HG03159 (cell line): Measurements from ENCODE around the gene SGSM2.

Experiments
- ATAC-seq: cut with Tn5 transposase; IDR thresholded peaks from one replicate; pipeline ENCODE4 v1.9.1; 2021; ENCODE audit warnings: mild to moderate bottlenecking, moderate library complexity; ENCODE audit not compliant: unreplicated experiment

SGSM2 gene

DNA sequence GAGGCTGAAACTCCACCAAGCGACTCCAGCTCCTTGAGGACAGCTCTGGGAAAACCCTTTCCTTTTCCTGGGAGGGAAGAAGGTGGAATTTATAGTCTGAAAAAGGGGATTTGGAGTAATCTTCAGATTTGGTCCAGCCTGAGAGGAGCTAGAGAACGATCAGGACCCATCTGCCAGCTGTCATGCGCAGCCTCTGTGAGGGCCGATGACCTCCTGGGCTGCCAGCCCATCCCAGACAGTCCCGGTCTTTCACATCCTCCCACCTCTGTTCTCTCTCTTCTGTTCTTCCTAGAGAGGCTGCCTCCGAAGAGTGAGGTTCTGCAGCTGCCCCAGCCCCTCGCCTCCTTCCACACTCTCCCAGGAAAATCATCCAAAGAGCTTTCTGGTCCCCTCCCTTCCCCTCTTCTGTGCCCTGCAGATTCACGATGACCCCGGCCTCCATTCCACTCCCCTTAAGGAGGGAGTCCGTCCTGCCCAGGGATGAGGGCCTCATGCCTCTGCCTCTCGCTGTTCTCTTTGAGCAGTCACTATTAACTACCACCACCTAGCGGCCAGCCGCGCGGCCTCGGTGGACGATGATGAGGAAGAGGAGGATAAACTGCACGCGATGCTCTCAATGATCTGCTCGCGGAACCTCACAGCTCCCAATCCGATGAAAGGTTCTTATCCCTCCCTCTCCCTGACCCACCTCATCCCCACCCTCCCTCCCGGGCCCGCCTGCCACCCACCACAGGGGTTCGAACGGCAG lies 29.6 kb downstream of the SGSM2 start:
- no peak for ATAC-seq

DNA sequence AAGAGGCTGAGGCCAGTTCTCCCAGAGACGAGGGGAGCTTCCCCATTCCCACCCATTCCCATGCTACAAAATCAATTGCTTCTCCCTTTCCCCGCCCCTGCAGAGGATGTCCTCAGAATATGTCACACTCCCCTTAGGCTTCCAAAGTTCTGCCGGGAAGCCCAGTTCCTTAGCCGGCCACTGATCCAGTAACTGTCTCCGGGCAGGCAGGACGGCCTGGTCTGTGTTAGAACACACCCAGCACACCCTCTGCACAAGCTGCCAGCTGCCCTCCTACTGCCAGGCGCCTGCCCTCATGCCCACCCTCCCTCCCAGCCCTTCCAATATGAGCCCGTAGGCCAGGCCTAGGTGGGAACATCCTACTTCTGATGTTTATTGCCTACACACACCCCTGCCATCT lies 31.1 kb downstream of the SGSM2 start:
- ATAC-seq, result no peak

DNA sequence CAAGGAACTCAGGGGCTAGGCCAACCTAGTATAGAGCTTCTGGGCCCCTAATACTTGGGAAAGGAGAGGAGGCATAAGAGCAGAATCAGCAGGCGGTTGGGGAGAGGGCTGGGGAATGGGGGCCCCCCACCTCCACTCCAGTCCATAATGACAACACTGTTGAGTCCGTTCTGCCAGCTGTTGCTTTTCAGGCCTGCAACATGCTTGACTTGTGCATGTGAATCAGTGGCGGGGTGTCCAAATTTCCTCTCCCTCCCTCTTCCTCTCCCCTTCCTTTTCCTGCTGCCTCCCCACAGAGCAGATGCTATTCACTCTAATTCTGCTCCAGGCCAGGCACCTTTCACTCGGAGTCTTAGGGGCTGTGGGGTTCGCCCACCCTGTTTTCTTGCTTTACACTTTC lies 31.7 kb downstream of the SGSM2 start:
- ATAC-seq, result no peak

DNA sequence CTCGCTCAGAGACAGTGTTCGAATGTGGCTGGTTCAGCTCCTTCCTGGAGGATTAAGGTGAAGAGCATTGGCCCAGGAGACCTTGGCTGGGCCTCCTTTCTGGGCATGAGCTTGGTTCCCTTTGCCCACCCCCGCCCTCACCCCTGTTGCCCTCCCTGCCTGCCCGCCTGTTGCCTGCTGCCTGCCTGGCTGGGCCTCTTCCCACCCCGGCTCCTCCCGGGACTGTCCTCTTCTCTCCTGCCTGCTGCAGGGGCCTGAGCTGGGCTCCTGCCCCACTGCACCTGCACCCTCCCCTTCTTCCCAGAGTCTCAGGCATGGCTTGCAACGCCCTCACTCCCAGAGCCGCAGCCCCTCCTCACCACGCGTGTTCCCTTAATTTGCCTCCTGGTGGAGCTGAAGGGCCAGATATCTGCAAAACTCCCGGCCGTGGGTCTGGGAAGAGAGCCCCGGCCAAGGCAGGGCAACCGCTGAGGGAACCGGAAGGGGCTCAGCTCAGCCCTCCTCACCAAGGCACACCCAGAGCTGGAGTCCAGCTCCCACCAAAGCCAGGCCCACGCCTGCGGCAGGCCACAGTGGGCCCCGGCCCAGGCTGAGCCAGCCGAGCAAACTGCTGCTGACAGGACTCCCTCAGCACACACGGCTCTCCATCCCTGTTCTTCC lies 32.4 kb downstream of the SGSM2 start:
- no peak for ATAC-seq

DNA sequence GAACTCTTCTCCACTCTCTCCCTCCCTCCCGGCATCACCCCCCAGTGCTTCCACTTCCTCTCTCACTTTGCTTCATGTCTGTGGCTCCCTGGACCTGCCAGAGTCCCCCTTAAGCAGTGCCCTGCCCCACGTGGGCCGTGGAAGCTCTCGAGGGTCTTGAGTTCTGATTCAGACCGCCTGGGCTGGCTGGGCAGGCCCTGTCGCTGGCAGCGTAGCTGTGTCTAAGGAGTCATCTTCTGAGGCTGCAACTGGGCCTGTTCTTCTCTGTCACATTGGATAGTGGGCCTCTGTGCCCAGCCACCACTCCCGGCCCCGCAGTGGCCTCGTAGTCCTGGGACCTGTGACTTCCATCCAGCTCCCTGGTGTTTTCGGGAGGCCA lies 32.9 kb downstream of the SGSM2 start:
- ATAC-seq, result no peak

DNA sequence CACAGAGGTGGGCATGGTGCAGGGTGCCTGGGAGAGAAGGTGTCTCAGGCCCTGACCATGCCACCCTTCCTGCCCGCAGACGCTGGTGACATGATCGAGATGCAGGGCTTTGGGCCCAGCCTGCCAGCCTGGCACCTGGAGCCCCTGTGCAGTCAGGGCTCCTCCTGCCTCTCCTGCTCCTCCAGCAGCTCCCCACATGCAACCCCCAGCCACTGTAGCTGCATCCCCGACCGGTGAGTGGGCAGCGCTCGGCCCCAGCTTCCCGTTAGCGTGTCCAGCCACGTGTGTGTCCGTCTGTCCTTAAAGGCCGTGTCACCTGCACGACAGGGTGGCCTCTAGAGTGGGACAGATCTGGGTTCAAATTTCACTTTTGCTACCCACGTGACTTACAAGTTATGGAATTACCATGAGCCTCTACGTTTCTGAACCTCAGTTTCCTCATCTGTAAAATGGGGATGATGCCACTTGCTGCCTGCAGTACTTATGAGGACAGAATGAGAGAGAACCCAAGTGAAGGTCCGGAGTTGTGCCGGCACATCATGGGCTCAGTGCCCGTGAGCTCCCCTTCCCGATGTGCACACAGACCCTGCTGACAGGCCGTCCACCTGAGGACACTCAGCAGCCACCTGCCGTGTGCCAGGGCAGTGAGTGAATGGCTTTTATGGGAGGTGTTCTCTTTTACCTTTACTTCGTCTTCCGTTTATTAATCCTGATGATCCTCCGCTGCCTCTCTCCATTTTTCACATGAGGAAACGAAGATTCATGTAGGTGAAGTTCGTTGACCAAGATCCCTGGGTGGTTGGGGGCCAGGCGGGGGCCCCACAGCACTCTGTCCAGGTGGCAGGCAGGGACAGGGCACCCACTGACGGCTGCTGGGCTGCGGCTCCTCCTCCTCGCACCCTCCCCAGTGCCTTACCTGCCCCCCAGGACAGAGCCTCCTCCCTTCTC lies 34.2 kb downstream of the SGSM2 start:
- ATAC-seq, result no peak

DNA sequence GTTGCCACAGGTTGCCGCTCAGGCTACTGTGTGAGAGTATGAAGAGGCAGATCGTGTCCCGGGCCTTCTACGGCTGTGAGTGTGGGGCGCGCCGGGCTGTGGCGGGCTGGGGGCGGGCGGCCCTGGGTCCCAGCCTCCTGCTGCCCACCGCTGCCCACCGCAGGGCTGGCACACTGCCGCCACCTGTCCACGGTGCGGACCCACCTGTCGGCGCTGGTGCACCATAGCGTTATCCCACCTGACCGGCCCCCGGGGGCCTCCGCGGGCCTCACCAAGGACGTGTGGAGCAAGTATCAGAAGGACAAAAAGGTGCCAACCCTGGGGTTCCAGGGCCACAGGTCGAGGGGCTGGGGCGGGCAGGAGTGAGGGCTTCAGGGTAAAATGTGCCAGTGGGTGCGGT lies 34.9 kb downstream of the SGSM2 start:
- ATAC-seq, result no peak

DNA sequence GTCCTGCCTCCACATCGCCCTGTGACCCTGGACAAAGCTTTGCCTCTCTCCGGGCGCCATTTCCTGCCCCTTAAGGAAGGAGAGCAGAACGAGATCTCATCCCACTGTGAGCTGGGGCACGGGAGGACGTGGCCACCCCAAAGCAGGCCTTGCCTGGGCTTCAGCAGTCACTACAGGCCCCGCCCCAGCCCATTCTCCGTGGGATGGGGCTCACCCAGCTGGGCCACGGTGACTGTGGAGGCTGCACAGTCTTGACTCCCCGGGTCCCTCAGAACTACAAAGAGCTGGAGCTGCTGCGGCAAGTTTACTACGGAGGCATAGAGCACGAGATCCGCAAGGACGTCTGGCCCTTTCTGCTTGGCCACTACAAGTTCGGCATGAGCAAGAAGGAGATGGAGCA lies 35.4 kb downstream of the SGSM2 start:
- ATAC-seq, result no peak

DNA sequence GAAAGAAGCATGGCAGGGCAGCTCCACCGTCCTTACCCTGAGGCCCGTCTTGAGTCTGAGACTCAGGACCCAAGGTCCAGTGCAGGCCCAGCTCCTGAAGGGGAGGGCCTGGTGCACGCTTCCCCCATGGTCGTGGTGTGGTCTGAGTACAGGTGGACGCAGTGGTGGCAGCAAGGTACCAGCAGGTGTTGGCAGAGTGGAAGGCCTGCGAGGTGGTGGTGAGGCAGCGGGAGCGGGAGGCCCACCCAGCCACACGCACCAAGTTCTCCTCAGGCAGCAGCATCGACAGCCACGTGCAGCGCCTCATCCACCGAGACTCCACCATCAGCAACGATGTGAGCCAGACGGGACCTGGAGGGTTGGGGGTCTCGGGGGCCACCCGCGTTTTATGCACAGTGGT lies 35.9 kb downstream of the SGSM2 start:
- no peak for ATAC-seq

DNA sequence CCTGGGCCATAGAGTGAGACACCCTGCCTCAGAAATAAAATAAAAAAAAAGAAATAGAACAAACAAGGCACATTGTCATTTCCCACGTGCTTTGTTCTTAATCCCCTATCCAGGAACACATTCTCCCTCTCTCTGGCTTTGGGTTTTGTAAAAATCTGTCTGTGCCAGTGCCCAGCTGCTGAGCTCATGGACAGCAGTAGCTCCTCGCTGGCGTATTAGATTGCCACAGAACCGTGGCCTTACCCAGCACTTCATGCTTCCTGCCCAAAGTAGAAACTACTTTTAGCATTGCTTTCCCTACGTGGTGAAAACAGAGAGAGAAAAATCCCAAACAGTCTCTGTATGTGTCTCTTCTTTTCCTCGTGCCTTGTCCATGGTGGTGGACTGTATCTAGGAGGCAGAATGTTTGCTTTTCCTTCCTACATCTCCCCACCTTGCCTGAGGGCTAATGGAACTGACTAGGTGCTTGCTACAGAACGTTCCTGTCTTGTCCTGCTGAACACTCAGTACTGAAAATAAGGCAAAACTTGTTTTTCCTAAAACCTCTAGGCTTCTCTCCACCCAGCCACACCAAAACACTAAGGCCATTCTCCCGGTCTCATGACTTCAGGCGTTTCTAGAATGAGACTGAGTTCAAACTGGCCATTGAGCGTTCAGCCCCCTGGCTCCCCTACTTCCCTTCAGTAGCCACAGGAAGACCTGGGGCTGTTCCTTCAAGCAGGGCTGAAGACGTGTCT lies 37.4 kb downstream of the SGSM2 start:
- ATAC-seq, result no peak

DNA sequence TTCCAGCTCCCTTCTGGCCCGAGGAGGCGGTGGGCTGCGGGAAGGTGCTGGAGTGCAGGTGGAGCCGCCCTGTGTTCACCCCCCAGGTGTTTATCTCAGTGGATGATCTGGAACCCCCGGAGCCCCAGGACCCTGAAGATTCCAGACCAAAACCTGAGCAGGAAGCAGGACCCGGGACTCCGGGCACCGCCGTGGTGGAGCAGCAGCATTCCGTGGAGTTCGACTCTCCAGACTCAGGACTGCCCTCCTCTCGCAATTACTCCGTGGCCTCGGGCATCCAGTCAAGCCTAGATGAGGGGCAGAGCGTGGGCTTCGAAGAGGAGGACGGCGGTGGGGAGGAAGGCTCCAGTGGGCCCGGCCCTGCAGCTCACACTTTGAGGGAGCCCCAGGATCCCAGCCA lies 38.1 kb downstream of the SGSM2 start:
- no peak for ATAC-seq

DNA sequence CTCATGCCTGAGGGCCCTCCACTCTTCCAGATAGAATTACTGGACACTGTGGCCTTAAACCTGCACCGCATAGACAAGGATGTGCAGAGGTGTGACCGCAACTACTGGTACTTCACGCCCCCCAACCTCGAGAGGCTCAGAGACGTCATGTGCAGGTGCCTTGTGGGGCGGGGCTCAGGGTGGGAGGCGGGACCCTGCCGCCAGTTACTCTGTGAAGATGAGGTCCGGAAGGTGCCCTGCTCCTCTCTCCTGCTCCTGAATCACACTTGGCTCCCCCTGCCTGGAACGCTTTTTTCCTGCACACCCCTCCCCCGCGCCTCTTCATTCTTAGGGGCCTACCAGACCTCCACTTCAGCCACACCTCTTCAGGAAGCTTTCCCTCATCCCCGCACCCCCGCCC lies 38.8 kb downstream of the SGSM2 start:
- no peak for ATAC-seq

DNA sequence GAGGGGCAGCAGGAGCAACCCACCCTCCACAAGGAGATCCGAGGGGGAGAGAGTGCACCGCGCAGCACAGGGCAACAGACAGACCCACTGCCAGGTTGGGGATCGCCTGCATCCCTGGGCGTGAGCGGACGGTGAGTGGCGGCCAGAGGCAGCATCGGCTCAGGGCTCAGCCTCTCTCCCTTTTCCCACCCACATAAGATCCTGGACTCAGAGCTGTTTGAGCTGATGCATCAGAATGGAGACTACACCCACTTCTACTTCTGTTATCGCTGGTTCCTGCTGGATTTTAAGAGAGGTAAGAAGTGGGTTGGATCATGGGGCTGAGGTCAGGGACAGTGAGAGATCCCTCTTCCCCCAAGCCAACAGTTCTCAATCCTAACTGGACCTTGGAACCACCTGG lies 40.4 kb downstream of the SGSM2 start:
- ATAC-seq, result no peak

DNA sequence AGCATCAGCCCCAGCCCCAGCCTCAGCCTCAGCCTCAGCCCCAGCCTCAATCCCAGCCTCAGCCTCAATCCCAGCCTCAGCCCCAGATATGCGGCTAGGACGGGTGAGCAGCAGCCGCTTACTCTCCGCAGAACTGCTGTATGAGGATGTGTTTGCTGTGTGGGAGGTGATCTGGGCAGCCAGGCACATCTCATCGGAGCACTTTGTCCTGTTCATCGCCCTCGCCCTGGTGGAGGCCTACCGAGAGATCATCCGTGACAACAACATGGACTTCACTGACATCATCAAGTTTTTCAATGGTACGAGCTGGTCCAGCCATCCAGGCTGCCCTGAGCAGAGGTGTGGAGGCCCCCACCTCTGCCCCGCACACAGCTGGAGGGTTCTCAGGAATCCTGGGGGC lies 41.6 kb downstream of the SGSM2 start:
- ATAC-seq, result no peak

DNA sequence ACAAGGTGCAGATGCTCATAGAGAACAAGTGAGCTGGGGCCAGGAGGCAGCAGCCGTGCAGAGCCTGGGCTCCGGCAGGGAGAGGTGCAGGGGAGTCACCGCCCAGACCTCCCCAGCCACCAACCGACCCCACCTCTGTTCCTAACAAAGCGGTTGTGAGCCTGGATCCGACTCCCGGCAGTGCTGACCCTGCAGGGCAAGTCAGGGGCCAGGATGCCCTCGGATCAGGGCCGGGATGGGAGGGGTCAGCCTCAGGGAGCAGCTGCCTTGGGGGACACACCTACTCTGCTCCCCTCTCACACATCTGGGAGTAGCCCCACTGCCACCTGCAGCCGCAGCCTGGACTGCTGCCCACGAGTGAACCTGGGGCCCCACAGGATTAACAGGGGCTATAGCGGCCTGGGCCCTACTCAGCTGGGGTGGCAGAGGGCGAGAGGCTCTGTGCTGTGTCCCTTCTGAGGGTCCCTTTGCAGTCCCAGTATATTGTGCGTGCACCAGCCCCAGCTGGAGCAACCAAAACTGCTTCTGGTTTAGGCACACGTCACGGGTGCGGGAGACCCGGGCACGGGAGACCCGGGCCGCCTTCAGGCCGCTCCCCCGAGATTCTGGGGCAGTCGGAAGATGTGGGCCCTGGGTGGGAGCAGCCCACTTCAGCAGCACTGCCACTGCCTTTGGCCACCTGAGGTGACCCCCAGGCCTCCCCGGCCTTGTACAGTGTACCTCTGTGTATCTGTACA lies 42.4 kb downstream of the SGSM2 start:
- no peak for ATAC-seq

DNA sequence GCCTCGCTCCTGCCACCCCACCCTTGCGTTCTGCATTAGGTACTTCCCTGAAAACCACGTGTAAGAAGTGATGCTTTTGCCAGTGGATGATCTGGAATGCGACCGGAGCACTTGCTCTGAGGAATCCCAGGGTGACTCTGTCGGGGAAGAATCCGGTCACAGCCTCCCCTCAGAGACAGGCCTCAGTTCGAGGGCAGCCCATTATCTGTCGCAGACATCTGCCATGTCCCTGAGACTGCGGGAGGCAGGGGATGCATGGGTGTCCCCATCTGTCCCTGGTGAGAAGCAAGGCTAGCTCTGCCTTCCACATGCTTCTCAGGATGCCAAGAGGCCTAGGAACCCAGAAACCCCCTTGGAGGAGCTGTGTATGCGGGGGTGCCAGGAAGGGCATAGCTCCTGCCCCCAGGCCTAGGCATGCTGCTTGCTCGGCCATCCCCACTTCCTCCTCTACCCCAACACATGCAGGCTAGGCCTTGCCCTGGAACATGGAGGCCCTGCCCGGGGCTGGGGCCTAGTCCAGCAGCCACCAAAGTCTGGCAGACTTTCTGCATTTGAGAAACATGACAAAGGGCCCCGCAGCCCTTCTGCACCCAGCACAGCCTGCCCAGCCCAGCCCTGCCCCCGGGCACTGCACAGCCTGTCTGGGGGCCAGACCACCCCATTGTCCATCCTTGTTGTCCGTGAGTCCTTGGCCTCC lies 43.1 kb downstream of the SGSM2 start:
- ATAC-seq, result no peak

DNA sequence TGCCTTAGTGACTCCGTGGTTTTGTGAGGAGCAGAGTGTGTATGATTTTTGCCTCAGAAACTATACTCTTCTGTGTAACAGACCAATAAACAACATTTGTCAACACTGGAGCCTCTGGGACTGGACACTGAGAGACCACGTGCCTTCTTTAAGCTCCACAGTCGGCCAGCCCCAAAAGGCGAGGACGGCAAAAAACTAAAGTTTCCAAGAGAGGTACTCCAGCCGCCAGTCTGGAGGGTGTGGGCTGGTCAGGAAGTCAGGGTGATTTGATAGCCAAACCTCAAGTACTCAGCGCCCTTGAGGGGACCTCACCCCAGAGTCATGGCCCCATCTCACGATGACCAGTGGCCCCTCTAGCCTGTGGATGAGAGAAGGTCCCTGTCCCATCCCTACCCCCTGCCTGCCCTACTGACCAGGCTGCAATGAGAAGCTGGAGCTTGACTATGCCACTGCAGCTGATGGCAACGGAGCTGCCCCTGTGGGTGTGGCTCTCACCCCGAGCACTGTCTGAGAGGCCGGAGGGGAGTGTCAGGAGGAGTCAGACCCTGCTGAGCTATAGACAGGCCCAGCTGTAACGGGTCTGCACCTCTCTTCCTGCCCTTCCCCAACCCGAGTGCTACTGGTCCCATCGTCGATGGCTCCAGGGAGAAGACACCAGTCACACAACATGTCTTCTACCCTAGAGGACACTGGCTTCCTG lies 43.8 kb downstream of the SGSM2 start:
- ATAC-seq, result no peak

DNA sequence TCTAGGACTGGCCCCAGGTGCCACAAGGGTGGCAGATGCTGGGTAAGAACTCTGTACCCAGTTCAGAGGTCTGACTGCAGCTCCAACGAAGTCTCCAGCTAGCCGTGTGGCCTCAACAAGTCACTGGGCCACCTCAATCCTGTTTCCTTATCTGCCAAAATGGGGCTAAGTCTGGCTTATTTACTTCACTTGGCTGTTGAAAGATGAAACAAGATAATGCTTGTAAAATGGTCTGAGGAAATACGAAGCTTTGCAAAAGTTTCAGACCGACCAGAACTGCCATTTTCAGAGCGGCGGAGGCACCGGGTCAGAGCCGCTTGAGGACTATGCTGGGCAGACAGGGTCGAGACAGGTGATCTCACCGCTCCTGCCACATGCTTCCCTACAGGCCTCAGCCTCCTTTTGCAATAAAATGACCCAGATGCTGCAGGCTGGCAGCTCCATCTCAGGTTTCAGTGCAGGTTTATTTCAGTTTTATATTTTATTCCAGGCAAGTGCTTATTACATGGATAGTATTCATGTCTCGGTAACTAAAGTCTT lies 46.4 kb downstream of the SGSM2 start:
- ATAC-seq, result no peak
